ENCODE data around the gene PLD4. TPM values are rescaled to one million over a fixed set of nuclear protein-coding genes. Genes with fewer than 3 reads are reported as not detected.
A peak's percentile ranks its signal among the peaks of the same experiment; 100 is the strongest.

The PLD4 gene
- total RNA-seq, 2 donors from 2014 or later, result 1.2 TPM; not detected in 1

- Histone ChIP-seq H3K4me3 (no peak overlapping the region), H3K27ac (no peak overlapping the region), H3K9me3 (no peaks in the 10 kb centered on the region), H3K9ac (ENCODE audit: low read depth in 2 of 2, low read length in 2 of 2) (no peak overlapping the region), H3K4me1 (no peaks in the 10 kb centered on the region), H3K36me3 (no peaks in the 10 kb centered on the region), H3K27me3 (no peaks in the 10 kb centered on the region)
- no peak for TF ChIP-seq CTCF (IDR thresholded peaks at IDR 0.05)
- peak; percentile 18 for DNase-seq
- intact Hi-C loops (cut with DNase I), result loop anchor here (5.0 kb wide), 1 partner anchor 151 kb away; no protein-coding TSS in a partner anchor
These were observed 28.7 kb upstream of the PLD4 start for GRCh38 chr14:104895786-104896661.

GRCh38 chr14:104897330-104898194 lies 27.1 kb upstream of the PLD4 start:
- Histone ChIP-seq H3K27ac (no peak overlapping the region), H3K27me3 (no peaks in the 10 kb centered on the region), H3K36me3 (no peaks in the 10 kb centered on the region), H3K9me3 (no peaks in the 10 kb centered on the region), H3K4me3 (no peak overlapping the region), H3K4me1 (no peaks in the 10 kb centered on the region), H3K9ac (ENCODE audit: low read depth in 2 of 2, low read length in 2 of 2) (no peak overlapping the region)
- no peak for TF ChIP-seq CTCF (IDR thresholded peaks at IDR 0.05)
- no peak for DNase-seq
- intact Hi-C loops (cut with DNase I), result loop anchor here (5.0 kb wide), 1 partner anchor 150 kb away; no protein-coding TSS in a partner anchor

- Histone ChIP-seq H3K4me1 (no peaks in the 10 kb centered on the region), H3K36me3 (no peaks in the 10 kb centered on the region), H3K9me3 (no peaks in the 10 kb centered on the region), H3K9ac (ENCODE audit: low read depth in 2 of 2, low read length in 2 of 2) (no peak overlapping the region), H3K4me3 (no peak overlapping the region), H3K27me3 (no peaks in the 10 kb centered on the region), H3K27ac (no peak overlapping the region)
- no peak for TF ChIP-seq CTCF (IDR thresholded peaks at IDR 0.05)
- intact Hi-C loops (cut with DNase I), result loop anchor here (5.0 kb wide), 1 partner anchor 149 kb away; no protein-coding TSS in a partner anchor
- no peak for DNase-seq
These were observed 26.5 kb upstream of the PLD4 start for GRCh38 chr14:104898195-104898558.

- TF ChIP-seq CTCF (IDR thresholded peaks at IDR 0.05), result no peak
- Histone ChIP-seq H3K27ac (no peak overlapping the region), H3K9ac (ENCODE audit: low read depth in 2 of 2, low read length in 2 of 2) (no peak overlapping the region), H3K4me1 (no peaks in the 10 kb centered on the region), H3K9me3 (no peaks in the 10 kb centered on the region), H3K36me3 (no peaks in the 10 kb centered on the region), H3K27me3 (no peaks in the 10 kb centered on the region), H3K4me3 (no peak overlapping the region)
- intact Hi-C loops (cut with DNase I), result loop anchor here (5.0 kb wide), 1 partner anchor 148 kb away; no protein-coding TSS in a partner anchor
- DNase-seq, result no peak
These were observed 25.7 kb upstream of the PLD4 start for GRCh38 chr14:104898870-104899510.

- no peak for TF ChIP-seq CTCF (IDR thresholded peaks at IDR 0.05)
- Histone ChIP-seq H3K27me3 (no peaks in the 10 kb centered on the region), H3K9ac (ENCODE audit: low read depth in 2 of 2, low read length in 2 of 2) (no peak overlapping the region), H3K9me3 (no peaks in the 10 kb centered on the region), H3K36me3 (no peaks in the 10 kb centered on the region), H3K27ac (no peak overlapping the region), H3K4me3 (no peak overlapping the region), H3K4me1 (no peaks in the 10 kb centered on the region)
- DNase-seq, result no peak
- intact Hi-C loops (cut with DNase I), result loop anchor here (5.0 kb wide), 1 partner anchor 148 kb away; no protein-coding TSS in a partner anchor
These were observed 24.9 kb upstream of the PLD4 start for GRCh38 chr14:104899781-104900180.

All from colonic mucosa (tissue), 4 donors.